NCI-H2227 (cell line): ENCODE data around the gene INF2.
"Not testable (repeated sequence)": the region's sequence is repeated elsewhere in the genome, so short reads cannot be mapped to it uniquely, and the experiment has no call there.

ENCODE experiments used
- DNase-seq: peaks from one replicate; lab custom pipeline; 2025; ENCODE audit not compliant: unreplicated experiment; lab: John Stamatoyannopoulos, UW

INF2 gene

DNA sequence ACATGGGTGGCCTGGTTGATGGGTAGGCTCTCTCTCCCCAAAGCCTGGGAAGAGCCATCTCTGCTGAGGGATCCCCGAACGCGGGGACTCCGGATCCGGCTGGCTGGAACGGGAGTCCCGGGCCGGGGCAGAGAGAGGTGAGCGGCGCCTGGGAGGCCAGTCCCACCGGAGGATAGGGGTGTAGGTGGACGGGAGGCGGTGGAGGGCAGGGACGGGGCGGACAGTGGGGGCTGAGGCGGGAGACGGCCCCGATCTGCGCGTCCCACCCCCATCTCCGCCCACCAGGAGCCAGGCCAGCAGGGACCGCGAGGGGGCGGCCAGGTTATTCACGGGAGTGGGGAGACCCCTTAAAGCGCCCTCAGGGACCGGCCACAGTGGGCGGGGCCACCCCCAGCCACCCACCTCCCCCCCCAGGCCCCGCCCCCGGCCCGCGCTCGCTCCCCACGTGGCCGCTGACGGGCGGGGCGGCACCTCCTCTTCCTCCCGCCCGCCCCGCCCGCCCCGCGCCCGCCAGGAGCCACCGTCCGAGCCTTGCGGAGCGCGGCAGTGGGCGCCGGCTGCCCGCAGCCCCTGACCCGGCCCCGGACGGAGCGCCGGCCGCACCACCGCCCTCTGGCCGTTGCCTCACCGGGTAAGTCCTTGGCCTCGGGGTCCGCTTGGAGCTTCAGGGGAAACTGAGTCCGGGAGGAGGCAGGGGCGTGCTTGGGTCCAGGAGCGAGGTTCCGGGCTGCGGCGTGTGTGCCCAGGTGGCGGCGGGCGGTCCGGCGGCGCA lies at the start of gene INF2:
TSS of gene INF2 (plus strand) at position 510 of the 772 bp plus-strand sequence. CDS start 11,748 bp downstream, outside the sequence.
- DNase-seq: peak; percentile 65

DNA sequence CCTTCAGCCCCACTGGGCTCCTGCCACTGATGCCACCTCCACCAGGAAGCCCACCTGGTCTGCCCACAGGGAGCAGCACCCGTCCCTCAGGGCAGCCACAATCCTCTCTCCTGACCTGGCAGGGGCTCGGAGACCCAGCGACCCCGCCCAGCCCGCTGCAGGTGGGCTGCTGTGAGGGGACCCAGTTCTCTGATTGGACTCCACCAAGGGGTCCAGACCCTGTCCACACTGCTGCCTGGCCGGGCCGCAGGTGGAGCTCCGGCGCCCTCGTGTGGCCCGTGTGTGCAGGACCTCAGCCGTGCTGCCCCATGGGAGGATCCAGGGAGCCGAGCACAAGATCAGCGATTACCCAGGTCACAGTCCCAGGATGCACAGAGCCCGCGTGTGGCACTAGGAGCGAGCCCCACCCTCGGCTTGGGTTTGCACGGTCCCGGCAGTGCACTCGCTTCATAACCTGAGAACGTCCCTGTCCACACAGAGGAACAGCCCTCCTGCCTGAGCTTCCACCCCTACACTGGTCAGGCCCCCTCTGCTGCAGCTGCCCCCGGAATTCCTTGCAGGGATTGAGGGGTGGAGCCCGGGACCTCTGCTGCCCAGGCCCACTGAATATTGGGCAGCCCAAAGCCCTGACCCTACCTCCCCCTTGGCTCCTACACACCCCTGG lies 49.4 kb upstream of the INF2 start:
- peak; percentile 83 for DNase-seq

- no peak for DNase-seq
Measured at GRCh38 chr14:104640681-104641080, 48.7 kb upstream of the INF2 start.

- no peak for DNase-seq
Measured at GRCh38 chr14:104641753-104642539, 47.5 kb upstream of the INF2 start.

GRCh38 chr14:104642540-104642868 lies 46.9 kb upstream of the INF2 start:
- DNase-seq: no peak

- DNase-seq: no peak
Measured at GRCh38 chr14:104643306-104643705, 46.1 kb upstream of the INF2 start.

GRCh38 chr14:104644091-104644635 lies 45.3 kb upstream of the INF2 start:
- DNase-seq: no peak

GRCh38 chr14:104644656-104645378 lies 44.6 kb upstream of the INF2 start:
- peak; percentile 47 for DNase-seq

- DNase-seq: no peak
Measured at GRCh38 chr14:104647467-104648043, 41.9 kb upstream of the INF2 start.

GRCh38 chr14:104650057-104650980 lies 39.1 kb upstream of the INF2 start:
- no peak for DNase-seq

DNA sequence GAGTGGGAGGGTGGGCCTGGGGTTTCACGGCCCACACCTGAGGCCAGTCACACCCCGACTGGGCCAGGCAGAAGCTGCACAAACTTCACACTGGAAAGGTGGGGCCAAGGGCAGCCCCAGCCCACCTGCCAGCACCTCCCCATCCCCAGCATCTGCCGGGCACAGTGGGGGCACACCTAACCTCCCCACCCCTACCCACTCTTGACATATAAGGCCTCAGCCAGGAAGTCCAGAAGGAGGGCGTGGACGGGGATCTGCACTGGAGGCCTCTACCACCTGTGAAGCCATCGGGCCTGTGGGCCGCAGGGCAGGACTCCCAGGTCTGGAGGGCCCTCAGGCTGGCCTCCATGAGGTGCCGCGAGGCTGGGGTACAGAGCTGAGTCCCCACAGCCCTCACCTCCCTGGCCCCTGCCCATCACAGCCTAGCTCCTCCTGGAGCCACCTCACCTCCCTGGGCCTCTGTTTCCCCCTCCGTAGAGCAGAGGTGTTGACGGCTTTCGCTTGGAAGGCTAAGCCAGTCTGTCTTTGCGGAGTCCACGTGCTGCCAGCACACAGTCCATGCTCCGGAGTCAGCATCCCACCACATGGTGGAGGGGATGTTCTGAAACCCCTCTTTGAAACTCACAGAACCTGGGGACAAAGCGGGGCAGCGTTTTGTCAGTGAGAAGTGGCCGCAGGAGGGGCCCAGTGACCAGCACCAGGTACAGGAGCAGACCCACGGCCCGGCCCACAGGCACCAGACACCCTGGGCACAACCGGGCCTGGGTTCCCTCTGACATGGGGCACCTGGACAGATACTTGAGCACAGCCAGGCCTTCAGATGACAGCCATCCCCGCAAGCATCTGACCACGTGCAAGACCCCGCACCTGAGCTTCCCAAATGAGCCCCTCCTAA lies 38.2 kb upstream of the INF2 start:
- DNase-seq: no peak

DNA sequence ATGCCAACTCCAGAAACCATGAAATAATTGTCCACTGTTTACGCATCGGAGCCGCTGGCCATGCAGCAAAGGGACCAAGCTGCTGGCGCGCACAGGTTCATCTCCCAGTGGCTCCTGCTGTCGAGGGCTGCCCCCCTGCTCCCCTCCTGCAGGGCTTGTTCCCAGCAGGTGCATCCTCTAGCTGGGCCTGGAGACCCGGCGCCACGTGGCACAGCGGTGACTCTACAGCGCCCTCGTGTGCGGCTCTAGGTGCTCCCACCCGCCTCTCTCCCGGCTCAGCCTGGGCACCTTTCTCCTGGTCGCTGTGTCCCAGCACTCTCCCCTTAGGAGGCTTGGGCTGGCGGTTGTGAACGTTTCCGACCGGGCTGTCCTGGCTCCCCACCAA lies 37.5 kb upstream of the INF2 start:
- DNase-seq: no peak

DNA sequence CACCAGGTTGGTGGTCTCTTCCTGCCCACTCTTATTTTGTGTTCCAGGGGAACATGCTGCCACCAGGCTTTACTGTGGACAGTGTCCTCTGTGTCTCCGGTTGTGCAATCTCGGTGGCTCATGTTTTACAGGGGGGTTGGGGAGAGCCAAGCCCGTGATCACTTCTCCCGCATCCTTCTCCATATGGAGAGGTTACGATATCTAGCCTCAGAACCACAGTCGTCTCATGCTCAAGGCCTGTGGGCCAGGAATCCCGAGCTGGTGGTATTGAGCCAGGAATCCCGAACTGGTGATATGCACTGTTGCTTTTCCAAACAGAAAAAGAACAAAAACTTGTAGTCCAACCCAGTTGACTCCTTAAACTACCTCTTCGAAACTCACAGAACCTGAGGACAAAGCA lies 37.0 kb upstream of the INF2 start:
- no peak for DNase-seq

DNA sequence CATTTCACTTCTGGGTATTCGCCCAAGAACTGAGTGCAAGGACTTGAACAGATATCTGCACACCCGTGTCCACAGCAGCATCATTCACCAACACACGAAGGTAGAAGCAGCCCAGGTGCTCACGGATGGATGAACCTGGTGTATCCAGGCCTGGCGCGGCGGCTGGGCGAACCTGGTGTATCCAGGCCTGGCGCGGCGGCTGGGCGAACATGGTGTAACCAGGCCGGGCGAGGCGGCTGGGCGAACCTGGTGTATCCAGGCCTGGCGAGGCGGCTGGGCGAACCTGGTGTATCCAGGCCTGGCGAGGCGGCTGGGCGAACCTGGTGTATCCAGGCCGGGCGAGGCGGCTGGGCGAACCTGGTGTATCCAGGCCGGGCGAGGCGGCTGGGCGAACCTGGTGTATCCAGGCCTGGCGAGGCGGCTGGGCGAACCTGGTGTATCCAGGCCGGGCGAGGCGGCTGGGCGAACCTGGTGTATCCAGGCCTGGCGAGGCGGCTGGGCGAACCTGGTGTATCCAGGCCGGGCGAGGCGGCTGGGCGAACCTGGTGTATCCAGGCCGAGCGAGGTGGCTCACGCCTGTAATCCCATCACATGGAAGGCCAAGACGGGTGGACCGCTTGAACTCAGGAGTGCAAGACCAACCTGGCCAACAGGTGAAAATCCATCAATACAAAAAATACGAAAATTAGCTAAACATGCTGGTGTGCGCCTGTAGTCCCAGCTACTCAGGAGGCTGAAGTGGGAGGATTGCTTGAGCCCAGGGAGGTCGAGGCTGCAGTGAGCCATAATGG lies 36.1 kb upstream of the INF2 start:
- DNase-seq: not testable (repeated sequence)

GRCh38 chr14:104654119-104654518 lies 35.3 kb upstream of the INF2 start:
- no peak for DNase-seq

GRCh38 chr14:104655128-104655848 lies 34.1 kb upstream of the INF2 start:
- DNase-seq: no peak
